B cell (primary cell): Measurements from ENCODE around the gene TTLL11. TPM values are rescaled to one million over a fixed set of nuclear protein-coding genes. Genes with fewer than 3 reads are reported as not detected.

Source experiments
- ATAC-seq: fragments of 200-7000 bp; cut with Tn5 transposase; one replicate; pipeline ENCODE4 v1.10.0; 2021; ENCODE audit warnings: low read depth, mild to moderate bottlenecking, moderate number of reproducible peaks, moderate library complexity
- CTCF ChIA-PET: fragments of 350-600 bp; sonication (Branson Sonifier 250); formaldehyde crosslinking; loops from one replicate; lab custom pipeline; 2021; ENCODE audit warnings: antibody characterized with exemption, inconsistent platforms; lab: Charles Lee
- POLR2A ChIA-PET: fragments of 350-600 bp; sonication (Branson Sonifier 250); formaldehyde crosslinking; loops from one replicate; lab custom pipeline; 2021; ENCODE audit warnings: antibody characterized with exemption; lab: Charles Lee
- DNase-seq: peaks from one replicate; pipeline ENCODE4 v3.0.0; 2013
- H2AFZ ChIP-seq: 2 replicates; pipeline ENCODE4 v1.6.1; 2012; ENCODE audit warnings: mild to moderate bottlenecking, low read depth, low read length; ENCODE audit not compliant: insufficient read depth, poor library complexity, severe bottlenecking
- H3K27ac ChIP-seq, 2 donors: 1 replicate in 1 of 2; 2 replicates in 1 of 2; pipeline ENCODE4 v1.5.1; 2012 to 2013; ENCODE audit warnings: low read length in 2 of 2, mild to moderate bottlenecking in 2 of 2, moderate library complexity in 1 of 2
- H3K27me3 ChIP-seq, 4 experiments: fragments of 200-600 bp in 1 of 4; sonication (generic) in 1 of 4; replicated peaks in 1 of 4; 1 replicate in 2 of 4; 2 replicates in 2 of 4; pipeline versions ENCODE4 v1.6.1 to v1.7.0; 2013 to 2016; ENCODE audit warnings: low read length in 3 of 4, mild to moderate bottlenecking in 2 of 4, mixed read lengths in 1 of 4, moderate library complexity in 1 of 4; ENCODE audit not compliant: insufficient read depth in 4 of 4, control insufficient read depth in 3 of 4; ENCODE audit errors: control extremely low read depth in 1 of 4
- H3K36me3 ChIP-seq, 2 experiments: replicated peaks in 1 of 2; 1 replicate in 1 of 2; 2 replicates in 1 of 2; pipeline versions ENCODE4 v1.6.1 to v1.7.1; 2013; ENCODE audit warnings: low read length in 1 of 2; ENCODE audit not compliant: insufficient read depth in 2 of 2, control insufficient read depth in 1 of 2; ENCODE audit errors: control extremely low read depth in 1 of 2, extremely low read depth in 1 of 2
- H3K4me1 ChIP-seq, 2 donors: fragments of 200-600 bp in 1 of 2; sonication (generic) in 1 of 2; 1 replicate in 1 of 2; 2 replicates in 1 of 2; pipeline versions ENCODE4 v1.5.1 to v1.6.1; 2013 to 2017; ENCODE audit warnings: low read length in 2 of 2; ENCODE audit not compliant: control insufficient read depth in 2 of 2, insufficient read depth in 2 of 2
- H3K4me2 ChIP-seq: replicated peaks from 2 replicates; pipeline ENCODE3; 2012; ENCODE audit warnings: mild to moderate bottlenecking, low read depth, low read length; ENCODE audit not compliant: poor library complexity, severe bottlenecking
- H3K4me3 ChIP-seq, 5 experiments: fragments of 200-600 bp in 1 of 5; sonication (generic) in 1 of 5; 1 replicate in 3 of 5; 2 replicates in 2 of 5; pipeline versions ENCODE4 v1.5.1 to v1.7.0; 2011 to 2016; ENCODE audit warnings: low read length in 4 of 5, mild to moderate bottlenecking in 4 of 5, low read depth in 2 of 5, control low read depth in 1 of 5, moderate library complexity in 1 of 5; ENCODE audit not compliant: insufficient read depth in 1 of 5; ENCODE audit errors: control extremely low read depth in 1 of 5, extremely low read depth in 1 of 5
- H3K79me2 ChIP-seq: fragments of 200-600 bp; sonication (generic); one replicate; pipeline ENCODE4 v1.6.0; 2016; ENCODE audit warnings: low read length; ENCODE audit not compliant: control insufficient read depth, insufficient read depth
- H3K9ac ChIP-seq: fragments of 200-600 bp; sonication (generic); 2 replicates; pipeline ENCODE4 v1.6.1; 2017; ENCODE audit warnings: mild to moderate bottlenecking, low read length, moderate library complexity
- H3K9me3 ChIP-seq, 3 donors: one replicate each; pipeline versions ENCODE4 v1.6.1 to v1.7.1; 2013; ENCODE audit warnings: low read length in 2 of 3; ENCODE audit not compliant: control insufficient read depth in 2 of 3, insufficient read depth in 1 of 3; ENCODE audit errors: control extremely low read depth in 1 of 3
- H4K20me1 ChIP-seq: 2 replicates; pipeline ENCODE4 v1.6.0; 2012; ENCODE audit warnings: mild to moderate bottlenecking, low read length; ENCODE audit not compliant: insufficient read depth, control insufficient read depth, poor library complexity, severe bottlenecking
- H3K27ac Mint-ChIP-seq: one replicate; pipeline ENCODE4 v1.8.0; 2021; ENCODE audit warnings: mixed read lengths
- H3K27me3 Mint-ChIP-seq: one replicate; pipeline ENCODE4 v1.8.0; 2021; ENCODE audit warnings: mixed read lengths
- H3K4me1 Mint-ChIP-seq: one replicate; pipeline ENCODE4 v1.8.0; 2021; ENCODE audit warnings: mixed read lengths
- H3K4me3 Mint-ChIP-seq: one replicate; pipeline ENCODE4 v1.8.0; 2021; ENCODE audit warnings: mixed read lengths
- H3K9me3 Mint-ChIP-seq: one replicate; pipeline ENCODE4 v1.8.0; 2022; ENCODE audit warnings: mixed read lengths; ENCODE audit not compliant: insufficient read depth
- CTCF ChIP-seq: fragments of 200-600 bp; IDR thresholded peaks from one replicate; pipeline ENCODE4 v1.8.0; 2022; ENCODE audit warnings: antibody characterized with exemption, mild to moderate bottlenecking
- EZH2 ChIP-seq: IDR thresholded peaks from 2 replicates; pipeline ENCODE4 v1.6.1; 2012; ENCODE audit warnings: borderline replicate concordance, low read depth, mild to moderate bottlenecking, moderate library complexity, low read length; ENCODE audit not compliant: insufficient read depth, poor library complexity, severe bottlenecking
- WGBS: methylation state at CpG from one replicate; pipeline ENCODE4 v1.1.5; 2013; ENCODE audit warnings: missing lambda C conversion rate; ENCODE audit not compliant: insufficient coverage; 5-methylcytosine and 5-hydroxymethylcytosine counted together
- intact Hi-C: fragments of 100-400 bp; cut with micrococcal nuclease; formaldehyde crosslinking; loops from one replicate; pipeline ENCODE4 v1.10.0; 2022
- polyA plus RNA-seq: library from polyadenylated mRNA; depleted of rRNA; stranded (reverse); fragments of >200 nt; gene quantifications from 2 replicates; pipeline ENCODE4 v1.2.3, GENCODE V29; 2012
- total RNA-seq, 2 donors: library from RNA; stranded (reverse); fragments of 120-200 nt in 1 of 2; gene quantifications; 1 replicate in 1 of 2; 2 replicates in 1 of 2; pipeline versions ENCODE4 v1.2.3 to v1.2.4, GENCODE V29; 2013 to 2022

Gene TTLL11
- total and polyA plus RNA-seq, 2 donors (not counting 1 experiment from before 2014, with no cell fraction given) = 3.6 to 3.8 TPM

GRCh38 chr9:121966706-121967105 is 126.4 kb downstream of the TTLL11 start:
- no peaks in the 10 kb centered on the region for H3K4me1 ChIP-seq
- Mint-ChIP-seq H3K27ac (no peak overlapping the region), H3K27me3 (no peaks in the 10 kb centered on the region), H3K4me3 (no peak overlapping the region), H3K9me3 (no peaks in the 10 kb centered on the region), H3K4me1 (peaks cover 7% of the 10 kb centered on the region)
- POLR2A ChIA-PET = no interaction called here
- no peaks in the 10 kb centered on the region for H3K27me3 ChIP-seq
- H3K4me2 ChIP-seq = no peak overlapping the region
- H3K9me3 ChIP-seq = no peaks in the 10 kb centered on the region
- no peak overlapping the region for H2AFZ ChIP-seq
- H3K4me3 ChIP-seq = no peak overlapping the region
- no peaks in the 10 kb centered on the region for H4K20me1 ChIP-seq
- TF ChIP-seq CTCF (no peak), EZH2 (no peak)
- 100% methylated on average over 1 of the region's 1 CpG for WGBS
- H3K79me2 ChIP-seq = no peaks in the 10 kb centered on the region
- H3K9ac ChIP-seq = no peak overlapping the region
- no peaks in the 10 kb centered on the region for H3K36me3 ChIP-seq
- ATAC-seq = no peak
- no peak for DNase-seq
- CTCF ChIA-PET = interaction anchor here (1.0 kb wide), 1 partner anchor 17 kb away, joined by 3 read pairs; no protein-coding TSS in a partner anchor
- H3K27ac ChIP-seq = no peak overlapping the region
- intact Hi-C loops = no loop called here

GRCh38 chr9:121963528-121963995 is 129.5 kb downstream of the TTLL11 start:
- peaks cover 2% of the 10 kb centered on the region for H3K4me1 Mint-ChIP-seq
- Histone ChIP-seq H3K36me3 (no peaks in the 10 kb centered on the region), H2AFZ (no peak overlapping the region), H3K27ac (no peak overlapping the region), H4K20me1 (no peaks in the 10 kb centered on the region), H3K79me2 (no peaks in the 10 kb centered on the region), H3K27me3 (no peaks in the 10 kb centered on the region), H3K9ac (no peak overlapping the region), H3K4me1 (no peaks in the 10 kb centered on the region), H3K4me3 (no peak overlapping the region), H3K4me2 (no peak overlapping the region), H3K9me3 (no peaks in the 10 kb centered on the region)
- WGBS = 77% methylated on average over 4 of the region's 8 CpGs
- H3K9me3 Mint-ChIP-seq = no peaks in the 10 kb centered on the region
- intact Hi-C loops = no loop called here
- POLR2A ChIA-PET = no interaction called here
- CTCF ChIA-PET = interaction anchor here (1.0 kb wide), 1 partner anchor 13 kb away, joined by 4 read pairs; no protein-coding TSS in a partner anchor
- ATAC-seq (no peak), DNase-seq (no peak)
- TF ChIP-seq EZH2 = no peak
- TF ChIP-seq CTCF = no peak
- H3K4me3 Mint-ChIP-seq = no peak overlapping the region
- H3K27me3 Mint-ChIP-seq = no peaks in the 10 kb centered on the region
- H3K27ac Mint-ChIP-seq = no peak overlapping the region
